Progenitor cell of endocrine pancreas (in vitro differentiated cells): ENCODE measurements around the gene DPH2. TPM values are rescaled to one million over a fixed set of nuclear protein-coding genes. Genes with fewer than 3 reads are reported as not detected.

ENCODE experiments used
- DNase-seq: peaks from one replicate; pipeline ENCODE4 v3.0.0; 2021; ENCODE audit warnings: low spot score; ENCODE audit not compliant: unreplicated experiment
- H3K27ac Mint-ChIP-seq: 2 replicates; pipeline ENCODE4 v1.8.0; 2021; ENCODE audit warnings: mild to moderate bottlenecking, moderate library complexity, mixed read lengths
- H3K27me3 Mint-ChIP-seq: 2 replicates; pipeline ENCODE4 v1.8.0; 2021; ENCODE audit warnings: mixed read lengths
- H3K36me3 Mint-ChIP-seq: 2 replicates; pipeline ENCODE4 v1.8.0; 2022; ENCODE audit warnings: mixed read lengths; ENCODE audit not compliant: insufficient read depth
- H3K4me1 Mint-ChIP-seq: 2 replicates; pipeline ENCODE4 v1.8.0; 2021; ENCODE audit warnings: low read depth, mixed read lengths
- H3K4me3 Mint-ChIP-seq: 2 replicates; pipeline ENCODE4 v1.8.0; 2021; ENCODE audit warnings: low read depth, mild to moderate bottlenecking, moderate library complexity, mixed read lengths
- H3K9me3 Mint-ChIP-seq: 2 replicates; pipeline ENCODE4 v1.8.0; 2021; ENCODE audit warnings: low read depth, mixed read lengths
- total RNA-seq: library from RNA; stranded (reverse); gene quantifications from 2 replicates; pipeline ENCODE4 v1.2.1, GENCODE V29; 2021
- TF ChIP-seq, protein P1 (sequence below): fragments of 200-600 bp; sonication (generic); IDR thresholded peaks from one replicate; pipeline ENCODE4 v1.5.0; 2021; ENCODE audit warnings: antibody characterized with exemption, mild to moderate bottlenecking; ENCODE audit not compliant: unreplicated experiment

DPH2 gene
- total RNA-seq, 1 donor from 2014 or later, result 25.4 TPM

GRCh38 chr1:43984855-43985254 lies 15.0 kb downstream of the DPH2 start:
- peaks cover 16% of the 10 kb centered on the region for H3K36me3 Mint-ChIP-seq
- TF ChIP-seq, protein P1, sequence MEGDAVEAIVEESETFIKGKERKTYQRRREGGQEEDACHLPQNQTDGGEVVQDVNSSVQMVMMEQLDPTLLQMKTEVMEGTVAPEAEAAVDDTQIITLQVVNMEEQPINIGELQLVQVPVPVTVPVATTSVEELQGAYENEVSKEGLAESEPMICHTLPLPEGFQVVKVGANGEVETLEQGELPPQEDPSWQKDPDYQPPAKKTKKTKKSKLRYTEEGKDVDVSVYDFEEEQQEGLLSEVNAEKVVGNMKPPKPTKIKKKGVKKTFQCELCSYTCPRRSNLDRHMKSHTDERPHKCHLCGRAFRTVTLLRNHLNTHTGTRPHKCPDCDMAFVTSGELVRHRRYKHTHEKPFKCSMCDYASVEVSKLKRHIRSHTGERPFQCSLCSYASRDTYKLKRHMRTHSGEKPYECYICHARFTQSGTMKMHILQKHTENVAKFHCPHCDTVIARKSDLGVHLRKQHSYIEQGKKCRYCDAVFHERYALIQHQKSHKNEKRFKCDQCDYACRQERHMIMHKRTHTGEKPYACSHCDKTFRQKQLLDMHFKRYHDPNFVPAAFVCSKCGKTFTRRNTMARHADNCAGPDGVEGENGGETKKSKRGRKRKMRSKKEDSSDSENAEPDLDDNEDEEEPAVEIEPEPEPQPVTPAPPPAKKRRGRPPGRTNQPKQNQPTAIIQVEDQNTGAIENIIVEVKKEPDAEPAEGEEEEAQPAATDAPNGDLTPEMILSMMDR, result no peak
- H3K4me3 Mint-ChIP-seq, result no peak overlapping the region

GRCh38 chr1:43985984-43986595 lies 16.3 kb downstream of the DPH2 start:
- peaks cover 24% of the 10 kb centered on the region for H3K4me1 Mint-ChIP-seq
- peaks cover 16% of the 10 kb centered on the region for H3K36me3 Mint-ChIP-seq
- H3K27ac Mint-ChIP-seq, result peak overlapping the region; percentile 50
- H3K27me3 Mint-ChIP-seq, result no peaks in the 10 kb centered on the region
- DNase-seq, result no peak
- H3K4me3 Mint-ChIP-seq, result no peak overlapping the region
- H3K9me3 Mint-ChIP-seq, result no peaks in the 10 kb centered on the region
- TF ChIP-seq, protein P1, result no peak

More at GRCh38 chr1:43984855-43985254, 15.0 kb downstream of the DPH2 start:
- H3K27ac Mint-ChIP-seq, result no peak overlapping the region
- DNase-seq, result no peak
- no peaks in the 10 kb centered on the region for H3K9me3 Mint-ChIP-seq
- H3K27me3 Mint-ChIP-seq, result no peaks in the 10 kb centered on the region
- peaks cover 29% of the 10 kb centered on the region for H3K4me1 Mint-ChIP-seq

DNA sequence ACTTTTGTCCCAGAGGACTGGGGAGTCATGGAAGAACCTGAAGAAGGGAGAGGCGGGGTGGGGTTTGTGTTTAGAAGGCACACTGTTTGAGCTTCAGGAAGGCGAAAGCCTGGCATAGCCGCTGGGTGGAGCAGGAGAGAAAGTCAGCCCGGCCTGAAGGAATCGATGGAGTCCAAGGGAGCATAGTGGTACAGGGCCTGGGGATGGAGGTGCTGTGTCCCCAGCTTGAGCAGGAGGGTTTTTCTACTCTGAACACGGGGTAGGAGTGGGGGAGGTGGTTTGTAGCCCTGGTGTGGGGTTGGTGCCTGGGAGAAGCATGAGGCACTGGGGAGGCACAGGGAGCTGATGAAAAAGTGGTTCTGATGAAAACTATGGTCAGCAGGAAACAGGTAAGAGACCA lies 16.9 kb downstream of the DPH2 start:
- Mint-ChIP-seq H3K36me3 (peaks cover 16% of the 10 kb centered on the region), H3K9me3 (no peaks in the 10 kb centered on the region), H3K4me1 (peaks cover 26% of the 10 kb centered on the region), H3K27ac (peak overlapping the region; percentile 90), H3K27me3 (no peaks in the 10 kb centered on the region), H3K4me3 (no peak overlapping the region)
- TF ChIP-seq, protein P1, result no peak
- no peak for DNase-seq

- Mint-ChIP-seq H3K4me3 (peak overlapping the region; percentile 44), H3K27ac (peak overlapping the region; percentile 90), H3K36me3 (peaks cover 16% of the 10 kb centered on the region), H3K4me1 (peaks cover 29% of the 10 kb centered on the region), H3K9me3 (no peaks in the 10 kb centered on the region), H3K27me3 (no peaks in the 10 kb centered on the region)
- DNase-seq, result no peak
- TF ChIP-seq, protein P1, result no peak
Observed at GRCh38 chr1:43987159-43987902, 17.5 kb downstream of the DPH2 start.

- peak overlapping the region; percentile 88 for H3K4me3 Mint-ChIP-seq
- H3K9me3 Mint-ChIP-seq, result no peaks in the 10 kb centered on the region
- no peak for DNase-seq
- H3K4me1 Mint-ChIP-seq, result peaks cover 38% of the 10 kb centered on the region
- H3K36me3 Mint-ChIP-seq, result peaks cover 3% of the 10 kb centered on the region
- TF ChIP-seq, protein P1, result no peak
- peak overlapping the region; percentile 96 for H3K27ac Mint-ChIP-seq
- H3K27me3 Mint-ChIP-seq, result no peaks in the 10 kb centered on the region
Observed at GRCh38 chr1:43990271-43991199, 20.7 kb downstream of the DPH2 start.
